HepG2 (cell line): ENCODE measurements around the gene SMAD3.

Experiments used
- CHD2 ChIP-seq: IDR thresholded peaks from 2 replicates; pipeline ENCODE4 v1.6.1; 2011; ENCODE audit warnings: low read depth, low read length, improper control_type of control experiment
- ZZZ3 ChIP-seq: sonication (generic); formaldehyde crosslinking; IDR thresholded peaks from 2 replicates; pipeline ENCODE4 v1.4.0; 2020; ENCODE audit warnings: missing genetic modification reagents, mild to moderate bottlenecking, borderline replicate concordance

- TF ChIP-seq ZZZ3 (CRISPR knock-in tag) = no peak
- no peak for TF ChIP-seq CHD2
These were observed 41.8 kb downstream of the SMAD3 start for GRCh38 chr15:67107014-67107812.
